Measurements from ENCODE around the gene OTOS. TPM values are rescaled to one million over a fixed set of nuclear protein-coding genes. Genes with fewer than 3 reads are reported as not detected.

OTOS gene
- total and polyA plus RNA-seq, 2 of the 4 experiments (the other 2 are of a cell fraction) = 0.34 TPM; not detected in 1

DNA sequence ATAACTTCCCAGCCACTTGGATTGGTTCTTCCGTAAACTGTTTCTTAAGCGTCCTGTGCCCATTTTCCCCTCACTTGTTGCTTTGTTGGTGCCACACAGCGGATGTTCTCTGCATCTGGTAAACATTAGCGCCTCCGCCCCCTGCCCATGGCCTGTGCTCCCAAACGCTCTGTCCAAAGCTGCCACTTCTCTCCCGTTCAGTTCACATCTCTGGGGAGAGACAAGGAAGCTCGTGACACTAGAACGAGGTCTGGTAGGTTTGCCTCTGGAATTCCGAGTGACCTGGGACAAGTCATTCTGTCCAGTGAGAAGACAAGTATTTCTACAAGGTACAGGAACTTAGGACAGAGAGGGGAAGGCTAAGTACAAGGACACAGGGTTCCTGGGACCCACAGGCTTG lies 13.7 kb downstream of the OTOS start:
- Histone ChIP-seq H3K27me3 (ENCODE audit: control insufficient read depth, insufficient read depth, low read length) (no peaks in the 10 kb centered on the region), H4K8ac (ENCODE audit: low read depth in 2 of 2, low read length in 2 of 2) (no peak overlapping the region), H3K18ac (ENCODE audit: low read depth, low read length) (no peak overlapping the region), H2AK9ac (replicated peaks; ENCODE audit: low read depth, low read length, poor library complexity) (no peak overlapping the region), H2BK5ac (ENCODE audit: low read depth, low read length, poor library complexity, severe bottlenecking) (no peak overlapping the region), H4K5ac (ENCODE audit: low read depth, low read length) (no peak overlapping the region), H2BK20ac (ENCODE audit: low read depth, low read length) (no peak overlapping the region), H3K56ac (ENCODE audit: extremely low read depth, insufficient read depth, low read length) (no peak overlapping the region), H4K20me1 (ENCODE audit: insufficient read depth, low read length) (no peaks in the 10 kb centered on the region), H3K4me1 (ENCODE audit: control insufficient read depth, insufficient read depth, low read length) (no peaks in the 10 kb centered on the region), H2AFZ (replicated peaks; ENCODE audit: low read length, poor library complexity) (no peak overlapping the region), H4K91ac (ENCODE audit: insufficient read depth, low read depth, low read length) (no peak overlapping the region), H3K9ac (ENCODE audit: low read depth, low read length) (no peak overlapping the region), H3K79me1 (ENCODE audit: low read depth in 1 of 2, low read length in 2 of 2) (no peaks in the 10 kb centered on the region; a peak in 1 of 4 replicates), H3K23ac (ENCODE audit: low read depth, low read length) (no peak overlapping the region), H3K36me3 (ENCODE audit: control insufficient read depth, insufficient read depth, low read length) (peaks cover 36% of the 10 kb centered on the region), H2BK120ac (ENCODE audit: low read depth, low read length) (no peak overlapping the region), H3K4me2 (ENCODE audit: low read depth, low read length) (no peak overlapping the region), H3K4ac (ENCODE audit: low read depth, low read length) (no peak overlapping the region), H3K4me3 (ENCODE audit: insufficient read depth, low read depth, low read length) (no peak overlapping the region), H2AK5ac (ENCODE audit: low read depth, low read length) (no peak overlapping the region), H3K27ac (ENCODE audit: insufficient read depth, low read length) (no peak overlapping the region), H3K9me1 (ENCODE audit: insufficient read depth, low read length) (no peaks in the 10 kb centered on the region), H3K14ac (replicated peaks; ENCODE audit: low read depth, low read length) (no peak overlapping the region), H3K9me3 (ENCODE audit: control insufficient read depth, insufficient read depth, low read length) (no peaks in the 10 kb centered on the region), H2BK15ac (ENCODE audit: low read depth, low read length) (no peak overlapping the region)
- BruUV-seq (replicated peaks) = no TSS peak
- in situ Hi-C loops (cut with MboI; ENCODE audit: low sequenced_read_pairs) = loop anchor here (25.0 kb wide), 1 partner anchor 1089 kb away; no protein-coding TSS in a partner anchor
- POLR2A ChIA-PET (ENCODE audit: unreplicated experiment) = no interaction called here
- intact Hi-C loops (cut with micrococcal nuclease) = no loop called here
- ATAC-seq (ENCODE audit: low read depth) = no peak
- no peak for TF ChIP-seq RFX5 (IDR thresholded peaks at IDR 0.05; ENCODE audit: low read depth, low read length)
- no peak for TF ChIP-seq BHLHE40 (IDR thresholded peaks at IDR 0.05; ENCODE audit: low read depth, low read length)
- dilution Hi-C loops (cut with HindIII; ENCODE audit: low sequenced_read_pairs, unreplicated experiment) = no loop called here
- WGBS, 2 experiments (ENCODE audit: extremely low coverage in 2 of 2, insufficient read length in 1 of 2) = 97% methylated on average over 5 of the region's 10 CpGs; no CpG with 5 or more reads in 1 of the 2 experiments
- DNase-seq = no peak
- CTCF ChIA-PET = no interaction called here

Data from IMR-90 (cell line).